Measurements from ENCODE around the gene ZSCAN29.

Gene ZSCAN29

DNA sequence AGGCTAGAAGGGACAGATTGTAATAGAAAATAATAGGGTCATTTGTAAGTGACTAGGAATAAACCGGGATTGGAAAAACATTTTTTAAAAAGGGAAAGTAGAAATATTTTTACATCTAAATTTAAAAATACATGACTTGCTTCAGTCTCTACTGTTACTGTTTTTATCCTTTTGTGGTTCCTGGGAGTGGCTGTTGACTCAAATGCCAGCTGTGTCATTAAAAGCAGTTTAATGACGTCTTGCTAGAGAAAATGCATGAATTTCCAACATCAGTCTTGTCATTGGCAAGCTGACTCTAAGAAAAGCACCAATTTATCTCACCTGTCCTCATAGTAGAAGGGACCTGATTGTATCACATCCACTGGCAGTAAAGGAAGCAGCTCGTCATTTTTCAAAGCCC lies 23.7 kb downstream of the ZSCAN29 start:
- H4K20me1 ChIP-seq (ENCODE audit: insufficient read depth), result no peaks in the 10 kb centered on the region
- H3K9ac ChIP-seq, result no peak overlapping the region
- H3K79me2 ChIP-seq (ENCODE audit: insufficient read depth, low read depth), result no peaks in the 10 kb centered on the region
- no peak overlapping the region for H3K4me3 ChIP-seq (IDR thresholded peaks at IDR 0.05; ENCODE audit: insufficient read depth, low read depth, low read length)
- H2AFZ ChIP-seq (ENCODE audit: low read depth), result no peak overlapping the region
- H3K4me1 ChIP-seq (ENCODE audit: low read depth, poor library complexity, severe bottlenecking), result no peaks in the 10 kb centered on the region
- no peak for TF ChIP-seq CTCF (conservative IDR thresholded peaks at IDR 0.05; ENCODE audit: low read depth, low read length)
- H3K36me3 ChIP-seq (ENCODE audit: insufficient read depth), result no peaks in the 10 kb centered on the region
- no peak overlapping the region for H3K4me2 ChIP-seq
- no peak overlapping the region for H3K27ac ChIP-seq
- no peaks in the 10 kb centered on the region for H3K27me3 ChIP-seq (ENCODE audit: insufficient read depth, low read depth)

- Histone ChIP-seq H3K4me3 (IDR thresholded peaks at IDR 0.05; ENCODE audit: insufficient read depth, low read depth, low read length) (no peak overlapping the region), H2AFZ (ENCODE audit: low read depth) (no peak overlapping the region), H4K20me1 (ENCODE audit: insufficient read depth) (no peaks in the 10 kb centered on the region), H3K79me2 (ENCODE audit: insufficient read depth, low read depth) (no peaks in the 10 kb centered on the region), H3K9ac (no peak overlapping the region), H3K4me1 (ENCODE audit: low read depth, poor library complexity, severe bottlenecking) (no peaks in the 10 kb centered on the region), H3K27me3 (ENCODE audit: insufficient read depth, low read depth) (no peaks in the 10 kb centered on the region), H3K4me2 (no peak overlapping the region), H3K27ac (no peak overlapping the region), H3K36me3 (ENCODE audit: insufficient read depth) (no peaks in the 10 kb centered on the region)
- TF ChIP-seq CTCF (conservative IDR thresholded peaks at IDR 0.05; ENCODE audit: low read depth, low read length), result no peak
Observed at GRCh38 chr15:43346305-43346704, 24.5 kb downstream of the ZSCAN29 start.

- no peaks in the 10 kb centered on the region for H3K4me1 ChIP-seq (ENCODE audit: low read depth, poor library complexity, severe bottlenecking)
- H3K27me3 ChIP-seq (ENCODE audit: insufficient read depth, low read depth), result no peaks in the 10 kb centered on the region
- H4K20me1 ChIP-seq (ENCODE audit: insufficient read depth), result no peaks in the 10 kb centered on the region
- peak overlapping the region; percentile 75; the same call in 1 of the 2 replicates for H3K9ac ChIP-seq
- H3K36me3 ChIP-seq (ENCODE audit: insufficient read depth), result no peaks in the 10 kb centered on the region
- no peak for TF ChIP-seq CTCF (conservative IDR thresholded peaks at IDR 0.05; ENCODE audit: low read depth, low read length)
- H3K27ac ChIP-seq, result peak overlapping the region; percentile 82; the same call in 1 of the 2 replicates
- H3K4me3 ChIP-seq (IDR thresholded peaks at IDR 0.05; ENCODE audit: insufficient read depth, low read depth, low read length), result peak overlapping the region; percentile 31
- no peaks in the 10 kb centered on the region for H3K79me2 ChIP-seq (ENCODE audit: insufficient read depth, low read depth)
- H3K4me2 ChIP-seq, result peak overlapping the region; percentile 59
- H2AFZ ChIP-seq (ENCODE audit: low read depth), result peak overlapping the region; percentile 97
Observed at GRCh38 chr15:43330780-43331087, 40.1 kb downstream of the ZSCAN29 start.

- Histone ChIP-seq H3K27ac (peak within 1 kb of the TSS; percentile 82), H2AFZ (ENCODE audit: low read depth) (peak within 1 kb of the TSS; percentile 97), H4K20me1 (ENCODE audit: insufficient read depth) (no peaks in the 10 kb centered on the region), H3K27me3 (ENCODE audit: insufficient read depth, low read depth) (no peaks in the 10 kb centered on the region), H3K9ac (peak within 1 kb of the TSS; percentile 75), H3K79me2 (ENCODE audit: insufficient read depth, low read depth) (no peaks in the 10 kb centered on the region), H3K4me3 (IDR thresholded peaks at IDR 0.05; ENCODE audit: insufficient read depth, low read depth, low read length) (peak within 1 kb of the TSS; percentile 31), H3K4me2 (peak within 1 kb of the TSS; percentile 59), H3K36me3 (ENCODE audit: insufficient read depth) (no peaks in the 10 kb centered on the region), H3K4me1 (ENCODE audit: low read depth, poor library complexity, severe bottlenecking) (no peaks in the 10 kb centered on the region)
- TF ChIP-seq CTCF (conservative IDR thresholded peaks at IDR 0.05; ENCODE audit: low read depth, low read length), result no peak
Observed at GRCh38 chr15:43329960-43330779, 40.7 kb downstream of the ZSCAN29 start, which contains the start of gene LCMT2. Gene LCMT2, minus strand, starts transcription at chr15:43330573. Its CDS starts 84 bp downstream, at chr15:43330489.

Data from KMS-11 (cell line).